Sigmoid colon (tissue), 4 donors: Measurements from ENCODE around the gene CRYBG3.

Source experiments
- CTCF ChIP-seq, 4 experiments: fragments of 450-650 bp in 3 of 4; fragments of 200-600 bp in 1 of 4; IDR thresholded peaks; one replicate each; pipeline ENCODE4 v1.5.1; 2016 to 2019; ENCODE audit warnings: antibody characterized with exemption in 4 of 4, mild to moderate bottlenecking in 3 of 4, moderate library complexity in 2 of 4
- EP300 ChIP-seq, 4 donors: sonication (generic); formaldehyde crosslinking; IDR thresholded peaks; one replicate each; pipeline ENCODE4 v1.6.1; 2017; ENCODE audit warnings: antibody characterized with exemption in 4 of 4
- POLR2A ChIP-seq, 2 donors: fragments of 450-650 bp; IDR thresholded peaks; one replicate each; pipeline ENCODE4 v1.6.1; 2016; ENCODE audit warnings: antibody characterized with exemption in 2 of 2, mild to moderate bottlenecking in 2 of 2, moderate library complexity in 2 of 2
- POLR2AphosphoS5 ChIP-seq, 4 donors: sonication (generic); formaldehyde crosslinking; IDR thresholded peaks; one replicate each; pipeline ENCODE4 v1.6.1; 2017; ENCODE audit warnings: antibody characterized with exemption in 4 of 4

- TF ChIP-seq CTCF (IDR thresholded peaks at IDR 0.05) (no peak), POLR2A (IDR thresholded peaks at IDR 0.05) (no peak), EP300 (IDR thresholded peaks at IDR 0.05) (no peak), POLR2AphosphoS5 (IDR thresholded peaks at IDR 0.05) (no peak)
Measured at GRCh38 chr3:97952280-97952679, 130.5 kb downstream of the CRYBG3 start.
